ENCODE data around the gene PLP1.

DNA sequence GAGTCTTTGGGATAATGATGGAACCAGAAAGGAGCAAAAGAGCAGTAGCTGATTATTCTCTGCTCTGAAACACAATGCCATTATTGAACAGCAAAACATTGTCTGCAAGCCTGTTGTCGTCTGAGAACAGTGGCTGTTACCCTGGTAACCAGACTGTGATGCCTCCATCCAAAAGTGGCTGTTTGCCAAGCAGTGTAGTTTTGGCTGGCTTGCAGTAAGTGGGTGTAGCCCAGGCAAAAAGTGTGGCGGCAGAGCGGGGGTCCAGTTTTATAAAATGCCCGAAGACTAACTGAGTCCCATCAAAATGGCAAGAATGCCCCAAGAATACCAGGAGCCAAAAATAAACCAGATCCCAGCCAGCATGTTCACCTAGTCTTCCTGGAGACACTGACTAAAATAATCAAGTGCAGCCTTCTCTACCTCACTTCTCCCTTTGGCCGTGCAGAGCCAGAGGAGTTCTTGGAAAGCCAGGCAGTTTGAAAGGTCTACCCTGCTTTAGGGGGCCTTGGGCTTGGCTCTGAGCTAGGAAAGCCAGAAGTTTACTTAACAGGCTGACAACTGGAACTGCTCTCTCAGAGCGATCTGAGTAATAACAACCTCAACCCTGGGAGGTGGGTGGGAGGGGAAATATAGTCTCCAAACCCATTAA lies 2.6 kb downstream of the PLP1 start:
- TF ChIP-seq, protein P1, sequence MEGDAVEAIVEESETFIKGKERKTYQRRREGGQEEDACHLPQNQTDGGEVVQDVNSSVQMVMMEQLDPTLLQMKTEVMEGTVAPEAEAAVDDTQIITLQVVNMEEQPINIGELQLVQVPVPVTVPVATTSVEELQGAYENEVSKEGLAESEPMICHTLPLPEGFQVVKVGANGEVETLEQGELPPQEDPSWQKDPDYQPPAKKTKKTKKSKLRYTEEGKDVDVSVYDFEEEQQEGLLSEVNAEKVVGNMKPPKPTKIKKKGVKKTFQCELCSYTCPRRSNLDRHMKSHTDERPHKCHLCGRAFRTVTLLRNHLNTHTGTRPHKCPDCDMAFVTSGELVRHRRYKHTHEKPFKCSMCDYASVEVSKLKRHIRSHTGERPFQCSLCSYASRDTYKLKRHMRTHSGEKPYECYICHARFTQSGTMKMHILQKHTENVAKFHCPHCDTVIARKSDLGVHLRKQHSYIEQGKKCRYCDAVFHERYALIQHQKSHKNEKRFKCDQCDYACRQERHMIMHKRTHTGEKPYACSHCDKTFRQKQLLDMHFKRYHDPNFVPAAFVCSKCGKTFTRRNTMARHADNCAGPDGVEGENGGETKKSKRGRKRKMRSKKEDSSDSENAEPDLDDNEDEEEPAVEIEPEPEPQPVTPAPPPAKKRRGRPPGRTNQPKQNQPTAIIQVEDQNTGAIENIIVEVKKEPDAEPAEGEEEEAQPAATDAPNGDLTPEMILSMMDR (IDR thresholded peaks at IDR 0.05) = no peak
- no peak for TF ChIP-seq EP300 (IDR thresholded peaks at IDR 0.05)
